HG03457 (cell line): ENCODE measurements around the gene DIO1.
"Not testable (repeated sequence)": the region's sequence is repeated elsewhere in the genome, so short reads cannot be mapped to it uniquely, and the experiment has no call there.

ENCODE experiments used
- ATAC-seq: cut with Tn5 transposase; IDR thresholded peaks from one replicate; pipeline ENCODE4 v1.9.1; 2021; ENCODE audit warnings: moderate number of reproducible peaks; ENCODE audit not compliant: unreplicated experiment

Gene DIO1

GRCh38 chr1:53893999-53894636 is at the start of gene DIO1:
Gene DIO1 (plus strand): TSS chr1:53894187. CDS start chr1:53894211, 24 bp downstream.
- no peak for ATAC-seq

GRCh38 chr1:53847980-53848379 is 46.0 kb upstream of the DIO1 start:
- no peak for ATAC-seq

- no peak for ATAC-seq
Measured at GRCh38 chr1:53850082-53850673, 43.8 kb upstream of the DIO1 start.

GRCh38 chr1:53851571-53852285 is 42.3 kb upstream of the DIO1 start:
- ATAC-seq, result no peak

GRCh38 chr1:53860967-53861411 is 33.0 kb upstream of the DIO1 start:
- no peak for ATAC-seq

GRCh38 chr1:53862507-53862906 is 31.5 kb upstream of the DIO1 start:
- no peak for ATAC-seq

- ATAC-seq, result no peak
Measured at GRCh38 chr1:53868565-53868964, 25.4 kb upstream of the DIO1 start.

GRCh38 chr1:53869454-53870117 is 24.4 kb upstream of the DIO1 start:
- no peak for ATAC-seq

GRCh38 chr1:53871221-53871620 is 22.8 kb upstream of the DIO1 start:
- ATAC-seq, result no peak

GRCh38 chr1:53871773-53872484 is 22.1 kb upstream of the DIO1 start:
- ATAC-seq, result no peak

- ATAC-seq, result not testable (repeated sequence)
Measured at GRCh38 chr1:53875150-53875549, 18.8 kb upstream of the DIO1 start.

- no peak for ATAC-seq
Measured at GRCh38 chr1:53878492-53879105, 15.4 kb upstream of the DIO1 start.

GRCh38 chr1:53881853-53882252 is 12.1 kb upstream of the DIO1 start:
- ATAC-seq, result not testable (repeated sequence)

GRCh38 chr1:53883600-53883999 is 10.4 kb upstream of the DIO1 start:
- ATAC-seq, result not testable (repeated sequence)

GRCh38 chr1:53888681-53889080 is 5.3 kb upstream of the DIO1 start:
- no peak for ATAC-seq

- ATAC-seq, result peak; percentile 78
Measured at GRCh38 chr1:53889304-53890298, 4.4 kb upstream of the DIO1 start, which contains the start of gene YIPF1. Gene YIPF1 (minus strand): TSS chr1:53889797. CDS start chr1:53888937, 860 bp downstream.

- ATAC-seq, result no peak
Measured at GRCh38 chr1:53890522-53890941, 3.5 kb upstream of the DIO1 start.

- no peak for ATAC-seq
Measured at GRCh38 chr1:53891018-53891417, 3.0 kb upstream of the DIO1 start.

- ATAC-seq, result no peak
Measured at GRCh38 chr1:53891678-53892077, 2.3 kb upstream of the DIO1 start.
